WI38 (cell line): ENCODE data around the gene CYP24A1.

ENCODE experiments used
- H3K4me3 ChIP-seq: 2 replicates; pipeline ENCODE4 v1.5.1; 2011; ENCODE audit warnings: low read depth, mild to moderate bottlenecking, control low read depth, low read length
- CTCF ChIP-seq: IDR thresholded peaks from 2 replicates; pipeline ENCODE4 v1.5.1; 2012; ENCODE audit warnings: low read depth, mild to moderate bottlenecking, control low read depth, low read length

The CYP24A1 gene

GRCh38 chr20:54203281-54203680, 29.5 kb upstream of the CYP24A1 start:
- TF ChIP-seq CTCF: no peak
- H3K4me3 ChIP-seq: no peak overlapping the region

GRCh38 chr20:54201268-54201846, 27.6 kb upstream of the CYP24A1 start:
- no peak for TF ChIP-seq CTCF
- no peak overlapping the region for H3K4me3 ChIP-seq

GRCh38 chr20:54200487-54201267, 26.9 kb upstream of the CYP24A1 start:
- TF ChIP-seq CTCF: no peak
- no peak overlapping the region for H3K4me3 ChIP-seq

- no peak overlapping the region for H3K4me3 ChIP-seq
- peak; percentile 85 for TF ChIP-seq CTCF
These were observed 26.0 kb upstream of the CYP24A1 start for GRCh38 chr20:54199721-54200176.

GRCh38 chr20:54199283-54199682, 25.5 kb upstream of the CYP24A1 start:
- no peak for TF ChIP-seq CTCF

GRCh38 chr20:54197621-54198604, 24.1 kb upstream of the CYP24A1 start:
- TF ChIP-seq CTCF: peak; percentile 18; the same call in 1 of the 2 replicates
- H3K4me3 ChIP-seq: no peak overlapping the region

More at GRCh38 chr20:54199283-54199682, 25.5 kb upstream of the CYP24A1 start:
- no peak overlapping the region for H3K4me3 ChIP-seq
